GM19452 (cell line): ENCODE measurements around the gene CHD6.

Source experiments
- ATAC-seq: cut with Tn5 transposase; IDR thresholded peaks from one replicate; pipeline ENCODE4 v1.9.1; 2021; ENCODE audit not compliant: unreplicated experiment

Gene CHD6

GRCh38 chr20:41510224-41510623, 108.0 kb downstream of the CHD6 start:
- ATAC-seq: no peak

GRCh38 chr20:41509316-41510200, 108.6 kb downstream of the CHD6 start:
- no peak for ATAC-seq

GRCh38 chr20:41508335-41508734, 109.8 kb downstream of the CHD6 start:
- ATAC-seq: no peak

- ATAC-seq: no peak
Measured at GRCh38 chr20:41507851-41508250, 110.3 kb downstream of the CHD6 start.

GRCh38 chr20:41507436-41507835, 110.7 kb downstream of the CHD6 start:
- no peak for ATAC-seq

- ATAC-seq: no peak
Measured at GRCh38 chr20:41506192-41506915, 111.8 kb downstream of the CHD6 start.

- no peak for ATAC-seq
Measured at GRCh38 chr20:41505184-41505583, 113.0 kb downstream of the CHD6 start.

- no peak for ATAC-seq
Measured at GRCh38 chr20:41501376-41501775, 116.8 kb downstream of the CHD6 start.

GRCh38 chr20:41499961-41500725, 118.0 kb downstream of the CHD6 start:
- no peak for ATAC-seq

- no peak for ATAC-seq
Measured at GRCh38 chr20:41499064-41499463, 119.1 kb downstream of the CHD6 start.

GRCh38 chr20:41497186-41497895, 120.8 kb downstream of the CHD6 start:
- ATAC-seq: no peak

- ATAC-seq: no peak
Measured at GRCh38 chr20:41494451-41494850, 123.7 kb downstream of the CHD6 start.

- ATAC-seq: no peak
Measured at GRCh38 chr20:41483553-41483930, 134.6 kb downstream of the CHD6 start.

- no peak for ATAC-seq
Measured at GRCh38 chr20:41482647-41483552, 135.3 kb downstream of the CHD6 start.

GRCh38 chr20:41480054-41480770, 138.0 kb downstream of the CHD6 start:
- ATAC-seq: no peak

- ATAC-seq: no peak
Measured at GRCh38 chr20:41479113-41479512, 139.1 kb downstream of the CHD6 start.

- ATAC-seq: no peak
Measured at GRCh38 chr20:41478026-41478425, 140.2 kb downstream of the CHD6 start.

GRCh38 chr20:41476446-41476845, 141.7 kb downstream of the CHD6 start:
- ATAC-seq: no peak

GRCh38 chr20:41476013-41476441, 142.2 kb downstream of the CHD6 start:
- ATAC-seq: no peak
